Stimulated activated CD8-positive, alpha-beta memory T cell treated with anti-CD3 and anti-CD28 coated beads, Interleukin-2, amount 100 ng/mL, for 48 hours (primary cell): ENCODE results near the gene TBL1X.
"Not testable (repeated sequence)": the region's sequence is repeated elsewhere in the genome, so short reads cannot be mapped to it uniquely, and the experiment has no call there.

Source experiments
- DNase-seq, 2 donors: peaks; one replicate each; pipeline ENCODE4 v3.0.0-alpha.2; 2020; ENCODE audit warnings: low read depth in 2 of 2

TBL1X gene

GRCh38 chrX:9459186-9459748 is 5.6 kb upstream of the TBL1X start:
- DNase-seq: no peak

DNA sequence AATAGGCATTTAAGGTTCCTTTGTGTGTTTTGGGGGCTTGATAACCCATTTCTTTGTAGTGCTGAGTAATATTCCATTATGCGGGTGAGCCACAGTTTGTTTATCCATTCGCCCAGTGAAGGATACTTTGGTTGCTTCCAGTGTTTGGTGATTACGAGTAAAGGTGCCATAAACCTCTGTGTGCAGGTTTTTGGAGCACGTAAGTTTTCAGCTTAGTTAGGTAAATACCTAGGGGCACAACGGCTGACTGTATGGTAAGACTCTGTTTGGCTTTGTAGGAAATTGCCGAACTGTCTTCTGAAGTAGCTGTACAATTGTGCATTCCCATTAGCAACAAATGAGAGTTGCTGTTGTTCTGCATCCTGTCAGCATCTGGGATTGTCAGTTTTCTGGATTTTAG is 3.8 kb upstream of the TBL1X start:
- DNase-seq: no peak

GRCh38 chrX:9462456-9462855 is 2.4 kb upstream of the TBL1X start:
- no peak for DNase-seq

DNA sequence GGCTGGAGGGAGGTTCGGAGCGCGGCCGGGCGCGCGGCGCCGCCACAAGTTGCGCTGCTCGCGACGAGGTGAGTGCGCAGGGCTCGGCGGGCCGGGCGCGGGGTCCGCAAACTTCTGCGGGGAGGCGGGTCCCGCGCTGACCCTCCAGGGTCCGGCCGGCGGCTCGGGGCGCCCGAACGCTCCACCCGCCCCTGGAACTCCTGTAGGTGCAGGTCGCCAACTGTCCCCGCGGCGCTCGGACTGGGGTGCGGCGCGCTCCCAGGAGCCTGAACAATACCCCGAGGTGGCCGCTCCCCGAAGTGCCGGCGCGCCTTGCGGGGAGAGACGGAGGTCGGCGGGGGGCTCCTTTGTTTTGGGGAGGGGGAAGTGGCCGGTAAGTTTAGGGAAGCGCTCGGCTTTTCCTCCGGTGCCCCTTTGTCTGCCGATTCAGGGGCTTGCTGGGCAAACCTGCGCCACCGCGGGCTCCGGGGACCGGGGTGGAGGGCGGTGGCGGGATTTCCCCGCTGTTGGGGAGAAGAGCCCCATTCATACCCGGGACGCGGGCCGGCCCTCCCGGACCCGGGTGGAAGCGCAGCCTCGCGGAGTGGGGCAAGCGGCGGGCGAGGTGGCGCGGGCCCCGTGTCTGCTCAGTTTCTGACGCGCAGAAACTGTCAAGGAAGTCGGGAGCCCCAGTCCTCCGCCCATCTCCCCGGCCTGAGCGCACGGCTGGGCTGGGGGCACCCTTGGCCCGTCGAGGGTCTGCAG is 694 bp downstream of the TBL1X start:
- DNase-seq: no peak

DNA sequence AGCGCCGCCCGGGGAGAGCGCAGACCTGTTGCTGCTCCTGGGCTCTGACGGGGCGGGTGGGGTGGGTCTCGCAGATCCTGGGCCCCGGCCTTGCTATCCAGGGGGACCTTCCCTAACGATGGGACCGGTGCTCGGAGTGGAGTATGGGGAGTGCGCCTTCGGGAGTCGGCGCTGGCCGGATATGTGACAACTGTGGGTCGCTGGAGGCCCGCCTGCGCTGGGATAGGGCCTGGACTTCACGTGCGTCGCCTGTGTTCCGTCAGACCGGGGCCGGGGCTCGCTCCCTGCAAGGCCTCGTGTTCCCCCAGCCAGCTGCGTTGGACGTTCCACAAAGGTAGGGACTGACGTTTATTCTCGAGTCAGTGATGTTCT is 1.3 kb downstream of the TBL1X start:
- no peak for DNase-seq

DNA sequence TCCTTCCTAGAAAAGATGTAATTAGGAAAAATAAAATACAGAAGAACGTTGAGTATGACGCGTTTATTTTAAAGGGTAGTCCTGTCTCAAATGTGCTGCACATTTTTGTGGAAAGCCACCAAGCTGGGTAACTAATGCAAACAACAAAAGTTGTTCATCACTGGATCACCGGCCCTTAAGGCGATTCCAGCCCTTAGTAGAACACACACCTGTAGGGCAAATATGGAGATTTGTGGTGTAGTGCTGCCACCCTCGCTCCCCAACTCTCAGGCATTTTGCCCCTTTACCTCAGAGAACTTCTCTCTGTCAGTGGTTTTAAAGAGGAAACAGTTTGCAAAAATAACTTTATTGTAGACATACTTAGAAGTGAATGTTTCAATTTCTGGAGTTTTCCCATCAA is 1.9 kb downstream of the TBL1X start:
- no peak for DNase-seq

GRCh38 chrX:9467146-9467545 is 2.3 kb downstream of the TBL1X start:
- DNase-seq: no peak

DNA sequence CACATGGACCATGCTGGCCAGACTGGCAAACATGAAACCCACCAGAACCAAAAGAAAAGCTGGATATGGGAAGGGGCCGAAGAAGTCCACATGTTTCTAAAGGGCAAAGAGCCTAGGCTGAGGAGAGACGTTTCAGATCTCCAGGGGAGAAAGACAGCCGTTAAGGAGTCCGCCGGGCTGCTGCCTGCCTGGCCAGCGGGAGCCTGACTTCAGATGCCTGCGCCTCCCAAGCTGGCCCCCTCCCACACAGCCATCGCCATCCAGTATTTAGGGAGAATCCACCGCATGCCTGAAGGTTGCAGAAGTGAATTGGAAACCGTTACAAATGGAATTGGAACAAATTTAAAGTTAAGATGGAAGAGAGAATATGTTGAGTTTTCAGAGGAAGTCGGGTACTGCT is 2.9 kb downstream of the TBL1X start:
- DNase-seq: no peak

- DNase-seq: no peak
Measured at GRCh38 chrX:9471571-9471985, 6.7 kb downstream of the TBL1X start.

- no peak for DNase-seq
Measured at GRCh38 chrX:9473708-9474107, 8.8 kb downstream of the TBL1X start.

DNA sequence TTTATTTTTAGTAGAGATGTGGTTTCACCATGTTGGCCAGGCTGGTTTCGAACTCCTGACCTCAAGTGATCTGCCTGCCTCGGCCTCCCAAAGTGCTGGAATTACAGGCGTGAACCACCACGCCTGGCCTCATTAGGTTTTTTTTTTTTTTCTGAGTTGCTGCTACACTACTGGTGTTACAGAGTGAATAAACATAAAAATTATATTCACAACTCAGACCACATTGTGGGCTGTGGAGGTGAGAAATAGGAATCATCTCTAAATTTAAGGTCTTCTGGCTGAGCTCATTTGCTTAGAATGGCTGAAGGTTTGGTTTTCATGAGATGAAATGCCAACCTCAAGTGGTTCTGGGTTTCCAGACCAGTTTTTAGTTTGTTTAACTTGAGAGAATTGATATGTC is 10.6 kb downstream of the TBL1X start:
- not testable (repeated sequence) for DNase-seq

GRCh38 chrX:9475984-9476383 is 11.1 kb downstream of the TBL1X start:
- DNase-seq: no peak

DNA sequence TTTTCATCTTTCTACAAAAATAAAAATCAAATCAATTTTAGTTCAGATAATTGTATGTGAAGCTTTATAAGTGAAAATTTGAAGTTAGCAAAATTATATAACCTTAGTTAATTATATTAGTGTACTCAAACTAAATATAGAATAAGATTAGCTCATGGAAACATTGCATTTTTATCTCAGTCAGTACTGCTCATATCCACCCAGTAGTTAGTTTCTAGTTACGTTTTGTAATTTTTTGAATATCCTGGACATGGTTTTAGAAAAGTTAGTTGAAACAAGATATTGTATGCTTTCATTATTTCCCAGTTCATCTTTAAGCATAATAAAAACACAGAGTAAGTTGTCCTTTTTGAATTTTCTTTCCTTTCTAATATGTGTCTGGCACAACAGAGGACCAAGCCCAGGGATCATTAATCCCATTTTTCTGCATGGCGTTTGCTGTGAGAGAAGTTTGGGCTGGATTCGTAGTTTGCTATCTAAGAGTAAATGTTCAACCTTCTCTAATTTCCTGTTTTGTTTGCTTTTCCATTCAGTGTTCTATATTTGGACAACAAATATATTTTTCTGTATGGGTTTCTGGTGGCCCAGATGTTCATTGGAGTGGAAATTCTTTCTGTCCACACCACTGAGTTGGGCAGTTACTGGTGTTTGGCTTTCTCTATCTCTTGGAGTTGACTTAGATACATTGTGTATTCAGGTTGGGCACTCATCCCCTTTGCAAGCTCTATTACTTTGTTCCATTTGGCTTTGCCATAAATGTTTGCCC is 12.1 kb downstream of the TBL1X start:
- DNase-seq: no peak

DNA sequence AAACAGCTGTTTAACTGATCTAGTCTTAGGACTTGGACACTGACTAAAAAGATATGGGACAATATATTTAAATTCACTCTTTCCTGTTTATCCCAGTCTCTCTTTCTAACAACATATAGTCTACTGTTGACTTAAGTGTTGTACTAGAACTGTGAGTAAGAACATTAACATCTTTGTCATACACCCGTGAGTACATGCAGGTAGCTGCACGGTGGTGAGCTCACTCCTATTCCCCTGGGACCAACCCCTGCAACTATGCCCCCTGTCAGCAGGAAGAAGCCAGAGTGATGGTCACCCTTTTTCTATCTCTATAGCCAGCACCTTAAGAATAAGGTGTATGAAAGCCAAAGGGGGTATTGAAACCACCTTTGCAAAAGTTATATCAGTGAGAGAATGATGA is 17.6 kb downstream of the TBL1X start:
- DNase-seq: no peak

- DNase-seq: no peak
Measured at GRCh38 chrX:9482837-9483236, 18.0 kb downstream of the TBL1X start.

GRCh38 chrX:9483376-9483775 is 18.5 kb downstream of the TBL1X start:
- DNase-seq: no peak

DNA sequence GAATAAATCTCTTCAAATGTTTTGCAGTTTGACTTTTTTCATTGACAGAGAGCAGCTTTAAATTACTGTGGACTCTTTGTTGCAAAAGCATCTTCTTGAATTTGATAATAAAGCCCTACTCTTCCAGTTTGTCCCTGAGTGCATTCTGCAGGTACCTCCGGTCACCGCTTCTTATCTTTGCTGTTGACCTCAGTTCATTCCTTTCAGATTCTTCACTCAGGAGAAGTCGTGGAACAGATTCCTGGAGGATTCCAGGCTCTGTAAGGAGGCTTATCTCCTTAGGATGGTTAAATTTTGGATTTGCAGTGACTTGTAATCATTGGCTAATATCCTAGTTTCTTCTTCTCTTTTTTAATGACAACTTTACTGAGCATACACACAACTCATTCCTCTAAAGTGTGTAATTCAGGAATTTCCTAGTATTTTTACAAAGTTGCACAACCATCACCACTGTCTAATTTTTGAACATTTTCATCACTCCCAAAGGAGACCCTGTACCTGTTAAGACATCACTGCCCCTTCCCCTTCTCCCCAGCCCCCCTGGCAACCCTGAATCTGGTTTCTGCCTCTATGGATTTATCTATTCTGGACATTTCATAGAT is 22.0 kb downstream of the TBL1X start:
- no peak for DNase-seq

- DNase-seq: no peak
Measured at GRCh38 chrX:9488586-9488985, 23.7 kb downstream of the TBL1X start.

GRCh38 chrX:9489234-9489633 is 24.4 kb downstream of the TBL1X start:
- no peak for DNase-seq

DNA sequence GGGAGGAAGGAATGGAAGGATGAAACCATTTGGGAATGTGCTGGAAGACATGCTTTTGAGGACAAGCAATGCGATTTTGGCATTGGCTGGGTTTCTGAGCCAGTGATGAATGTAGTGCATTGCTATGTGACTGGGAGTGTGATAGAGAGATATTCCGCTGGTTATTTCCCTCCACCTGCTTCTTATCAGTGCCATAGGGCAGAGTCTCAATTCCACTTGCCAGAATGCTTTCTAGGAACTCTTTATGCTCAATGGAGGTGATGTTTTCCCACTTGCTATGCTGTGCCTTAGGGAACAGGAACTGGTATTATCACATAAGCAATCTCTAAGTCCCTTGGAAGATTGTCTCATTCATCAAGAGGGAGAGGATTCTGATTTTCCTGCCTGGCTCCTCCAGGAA is 28.0 kb downstream of the TBL1X start:
- DNase-seq: no peak

GRCh38 chrX:9493936-9494335 is 29.1 kb downstream of the TBL1X start:
- no peak for DNase-seq

DNA sequence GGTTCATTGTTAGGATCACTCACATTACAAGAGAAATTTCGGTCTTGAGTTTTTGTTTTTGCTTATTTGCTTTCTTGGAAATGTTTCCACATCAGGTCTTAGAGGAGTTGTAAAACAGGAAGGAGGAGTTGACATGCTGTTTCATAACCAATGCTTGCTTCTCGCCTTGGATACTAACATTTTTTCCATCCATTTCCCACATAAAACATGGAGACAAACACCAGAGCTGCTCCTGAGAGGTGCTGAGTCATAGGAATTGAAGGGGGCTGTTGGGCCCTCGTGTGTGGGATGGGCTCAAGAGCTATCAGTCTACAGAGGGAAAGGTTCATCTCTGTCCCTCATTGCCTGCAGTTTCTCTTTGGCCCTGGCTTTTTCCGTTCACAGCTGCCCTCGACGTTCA is 29.9 kb downstream of the TBL1X start:
- no peak for DNase-seq

DNA sequence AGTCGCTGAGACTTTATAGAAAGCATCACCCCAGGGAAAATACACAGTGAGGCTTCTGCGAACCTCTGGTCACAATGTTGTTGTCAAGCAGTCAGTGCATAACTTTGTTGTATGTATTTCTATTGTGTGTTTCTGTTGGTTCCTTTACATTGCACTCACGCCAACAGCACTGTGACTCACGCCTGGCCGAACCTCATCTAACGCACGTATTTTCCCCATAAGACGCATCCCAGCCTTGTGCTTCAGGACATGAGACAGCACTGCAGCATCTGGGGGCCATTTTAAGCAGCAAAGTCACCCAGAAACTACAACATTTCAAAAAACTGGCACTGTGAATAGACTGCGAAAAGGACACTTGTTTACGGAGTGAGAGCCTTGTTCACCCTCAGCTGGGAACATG is 30.6 kb downstream of the TBL1X start:
- DNase-seq: no peak
